Measurements from ENCODE around the gene ZNF521. TPM values are rescaled to one million over a fixed set of nuclear protein-coding genes. Genes with fewer than 3 reads are reported as not detected.
A peak's percentile ranks its signal among the peaks of the same experiment; 100 is the strongest.

ZNF521 gene
- total and polyA plus RNA-seq, 9 donors = 24.3 to 51.3 (median 44.1) TPM

- no peak for DNase-seq
- Histone ChIP-seq H3K4me1 (ENCODE audit: insufficient read depth) (peaks cover 5% of the 10 kb centered on the region), H3K4me3 (no peak overlapping the region), H3K27me3 (no peaks in the 10 kb centered on the region), H3K36me3 (no peaks in the 10 kb centered on the region), H3K27ac (no peak overlapping the region), H3K9me3 (no peaks in the 10 kb centered on the region)
- TF ChIP-seq CTCF (IDR thresholded peaks at IDR 0.05) = no peak
- no peak for TF ChIP-seq POLR2A (IDR thresholded peaks at IDR 0.05)
- no peak for TF ChIP-seq EP300 (IDR thresholded peaks at IDR 0.05)
- intact Hi-C loops (cut with DNase I) = loop anchor here in 1 of 4 donors (10.0 kb wide), 1 partner anchor 106 kb away; no protein-coding TSS in a partner anchor
- 81 to 84% (median 81%) methylated on average over 3 of the region's 3 CpGs for WGBS, 3 donors
Observed at GRCh38 chr18:25239151-25239550, 112.8 kb downstream of the ZNF521 start.

GRCh38 chr18:25237571-25238267 is 114.2 kb downstream of the ZNF521 start:
- Histone ChIP-seq H3K36me3 (no peaks in the 10 kb centered on the region), H3K4me3 (no peak overlapping the region), H3K27ac (peak overlapping the region in 1 of 2 donors; percentile 26), H3K4me1 (ENCODE audit: insufficient read depth) (peaks cover 5% of the 10 kb centered on the region), H3K9me3 (no peaks in the 10 kb centered on the region), H3K27me3 (no peaks in the 10 kb centered on the region)
- 61 to 69% (median 69%) methylated on average over 3 of the region's 3 CpGs for WGBS, 3 donors
- intact Hi-C loops (cut with DNase I) = loop anchor here in 1 of 4 donors (10.0 kb wide), 1 partner anchor 107 kb away; no protein-coding TSS in a partner anchor
- no peak for DNase-seq
- TF ChIP-seq EP300 (IDR thresholded peaks at IDR 0.05) (no peak), CTCF (IDR thresholded peaks at IDR 0.05) (no peak), POLR2A (IDR thresholded peaks at IDR 0.05) (no peak)

DNA sequence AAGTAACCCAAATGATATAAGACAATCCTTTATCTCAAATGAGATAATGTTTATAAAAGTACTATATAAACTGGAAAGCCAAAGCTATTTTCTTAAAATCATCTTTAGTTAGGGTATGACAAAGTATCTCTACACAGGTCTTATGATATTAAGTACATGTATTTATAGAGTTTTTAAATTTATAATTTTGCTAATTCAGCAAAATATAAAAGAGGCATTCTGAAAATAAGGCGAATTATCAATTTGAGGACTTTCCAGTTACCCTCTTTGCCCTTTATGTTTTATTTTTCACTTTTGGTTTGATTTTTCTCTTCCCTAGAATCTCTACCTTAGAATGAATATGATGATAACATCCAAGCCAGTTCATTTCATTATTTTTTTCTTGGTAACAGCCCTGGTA is 115.2 kb downstream of the ZNF521 start:
- TF ChIP-seq CTCF (IDR thresholded peaks at IDR 0.05) (no peak), EP300 (IDR thresholded peaks at IDR 0.05) (no peak), POLR2A (IDR thresholded peaks at IDR 0.05) (no peak)
- WGBS, 3 donors = 95 to 100% (median 99%) methylated on average over 1 of the region's 1 CpG
- DNase-seq = no peak
- H3K9me3 ChIP-seq = no peaks in the 10 kb centered on the region
- H3K27ac ChIP-seq = peak overlapping the region in 1 of 2 donors; percentile 26
- peaks cover 6% of the 10 kb centered on the region for H3K4me1 ChIP-seq (ENCODE audit: insufficient read depth)
- no peaks in the 10 kb centered on the region for H3K36me3 ChIP-seq
- H3K27me3 ChIP-seq = no peaks in the 10 kb centered on the region
- H3K4me3 ChIP-seq = no peak overlapping the region
- intact Hi-C loops (cut with DNase I) = loop anchor here in 1 of 4 donors (10.0 kb wide), 1 partner anchor 108 kb away; no protein-coding TSS in a partner anchor

GRCh38 chr18:25235401-25236042 is 116.4 kb downstream of the ZNF521 start:
- intact Hi-C loops (cut with DNase I) = loop anchor here in 1 of 4 donors (10.0 kb wide), 1 partner anchor 109 kb away; no protein-coding TSS in a partner anchor

More at GRCh38 chr18:25235401-25236042, 116.4 kb downstream of the ZNF521 start:
- WGBS, 3 donors = 15 to 31% (median 16%) methylated on average over 9 of the region's 9 CpGs
- H3K9me3 ChIP-seq = no peaks in the 10 kb centered on the region
- peak overlapping the region in 1 of 2 donors; percentile 64 for H3K27ac ChIP-seq
- H3K4me3 ChIP-seq = no peak overlapping the region
- peaks cover 8% of the 10 kb centered on the region for H3K4me1 ChIP-seq (ENCODE audit: insufficient read depth)
- H3K27me3 ChIP-seq = no peaks in the 10 kb centered on the region
- TF ChIP-seq CTCF (IDR thresholded peaks at IDR 0.05) = no peak
- TF ChIP-seq EP300 (IDR thresholded peaks at IDR 0.05) = no peak
- no peak for TF ChIP-seq POLR2A (IDR thresholded peaks at IDR 0.05)
- DNase-seq = no peak
- H3K36me3 ChIP-seq = no peaks in the 10 kb centered on the region
